Esophagus squamous epithelium (tissue), 4 donors: Measurements from ENCODE around the gene POLRMT.
A peak's percentile ranks its signal among the peaks of the same experiment; 100 is the strongest.

Experiments
- POLR2A ChIP-seq, 4 donors: fragments of 450-650 bp; IDR thresholded peaks; one replicate each; pipeline ENCODE4 v1.6.1; 2017; ENCODE audit warnings: antibody characterized with exemption in 4 of 4, mild to moderate bottlenecking in 4 of 4, moderate library complexity in 3 of 4
- TF ChIP-seq, protein P1 (sequence below), 6 experiments: fragments of 450-650 bp in 4 of 6; fragments of 200-600 bp in 2 of 6; sonication (generic) in 2 of 6; IDR thresholded peaks; one replicate each; pipeline ENCODE4 v1.5.1; 2016 to 2019; ENCODE audit warnings: antibody characterized with exemption in 6 of 6, mild to moderate bottlenecking in 4 of 6, moderate library complexity in 4 of 6

DNA sequence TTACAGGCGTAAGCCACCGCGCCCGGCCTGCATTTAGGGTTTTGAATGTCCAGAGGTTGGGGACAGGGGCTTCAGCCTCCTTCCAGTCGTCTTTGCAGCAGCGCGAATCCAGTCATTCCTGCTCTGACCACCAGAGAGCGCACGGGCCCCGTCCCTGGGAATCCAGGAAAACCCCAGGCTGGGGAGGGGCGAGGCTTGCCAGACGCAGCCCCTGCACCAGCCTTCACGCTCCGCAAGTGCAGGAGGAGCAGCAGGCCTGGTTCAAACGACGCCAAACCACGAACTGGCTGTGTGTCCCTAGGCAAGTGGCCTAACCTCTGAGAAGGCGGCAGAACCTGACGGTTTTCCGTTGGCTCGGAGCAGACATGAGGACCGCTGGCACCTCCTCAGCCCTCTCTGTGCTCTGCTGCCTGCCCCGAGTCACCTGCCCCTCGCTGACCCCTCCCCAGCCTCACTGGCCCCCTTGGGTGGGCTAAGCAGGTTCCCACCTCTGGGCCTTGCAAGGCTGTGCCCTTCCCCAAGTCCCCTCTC lies 31.6 kb upstream of the POLRMT start:
- TF ChIP-seq, protein P1, sequence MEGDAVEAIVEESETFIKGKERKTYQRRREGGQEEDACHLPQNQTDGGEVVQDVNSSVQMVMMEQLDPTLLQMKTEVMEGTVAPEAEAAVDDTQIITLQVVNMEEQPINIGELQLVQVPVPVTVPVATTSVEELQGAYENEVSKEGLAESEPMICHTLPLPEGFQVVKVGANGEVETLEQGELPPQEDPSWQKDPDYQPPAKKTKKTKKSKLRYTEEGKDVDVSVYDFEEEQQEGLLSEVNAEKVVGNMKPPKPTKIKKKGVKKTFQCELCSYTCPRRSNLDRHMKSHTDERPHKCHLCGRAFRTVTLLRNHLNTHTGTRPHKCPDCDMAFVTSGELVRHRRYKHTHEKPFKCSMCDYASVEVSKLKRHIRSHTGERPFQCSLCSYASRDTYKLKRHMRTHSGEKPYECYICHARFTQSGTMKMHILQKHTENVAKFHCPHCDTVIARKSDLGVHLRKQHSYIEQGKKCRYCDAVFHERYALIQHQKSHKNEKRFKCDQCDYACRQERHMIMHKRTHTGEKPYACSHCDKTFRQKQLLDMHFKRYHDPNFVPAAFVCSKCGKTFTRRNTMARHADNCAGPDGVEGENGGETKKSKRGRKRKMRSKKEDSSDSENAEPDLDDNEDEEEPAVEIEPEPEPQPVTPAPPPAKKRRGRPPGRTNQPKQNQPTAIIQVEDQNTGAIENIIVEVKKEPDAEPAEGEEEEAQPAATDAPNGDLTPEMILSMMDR (IDR thresholded peaks at IDR 0.05): peak; percentile 82 to 95 (median 92)
- TF ChIP-seq POLR2A (IDR thresholded peaks at IDR 0.05): no peak
